ENCODE measurements around the gene DTX1. TPM values are rescaled to one million over a fixed set of nuclear protein-coding genes. Genes with fewer than 3 reads are reported as not detected.

Gene DTX1
- polyA plus RNA-seq, 1 donor (not counting 4 experiments of a cell fraction or from before 2014, with no cell fraction given): not detected

DNA sequence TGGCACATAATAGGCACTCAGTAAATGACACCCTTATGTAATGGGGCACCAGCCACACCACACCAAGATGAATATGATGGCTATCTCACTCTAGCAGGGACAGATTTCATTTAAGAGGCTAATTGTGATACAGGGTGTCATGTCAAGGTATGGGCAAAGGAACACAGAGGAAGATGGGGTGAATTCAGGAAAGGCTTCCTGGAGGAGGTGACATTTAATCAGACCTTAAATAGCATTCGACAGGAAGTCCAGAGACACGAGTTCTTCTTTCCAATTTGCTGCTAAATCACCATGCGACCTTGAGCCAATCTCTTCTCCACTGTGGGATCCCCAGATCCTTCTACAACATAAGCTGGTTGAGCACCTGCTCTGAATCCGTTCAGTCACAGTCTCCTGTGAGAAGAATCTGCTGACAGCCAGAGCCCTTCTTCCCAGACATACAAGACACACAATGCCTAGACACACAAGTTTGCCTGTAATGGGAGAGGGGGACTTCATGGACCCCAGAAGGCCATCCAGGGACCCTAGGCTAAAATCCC is 1.5 kb upstream of the DTX1 start:
- Histone ChIP-seq H3K36me3 (ENCODE audit: control insufficient read depth in 2 of 2, extremely low read depth in 1 of 2, insufficient read depth in 2 of 2, low read length in 2 of 2) (no peaks in the 10 kb centered on the region), H2AFZ (ENCODE audit: control insufficient read depth, low read length) (no peak overlapping the region), H3K4me1 (ENCODE audit: control insufficient read depth, extremely low read depth, insufficient read depth, low read length) (no peaks in the 10 kb centered on the region), H3K4me3 (ENCODE audit: control insufficient read depth in 2 of 3, extremely low read depth in 1 of 3, insufficient read depth in 2 of 3, low read depth in 1 of 3, low read length in 3 of 3) (no peak overlapping the region), H3K79me2 (ENCODE audit: control insufficient read depth, insufficient read depth, low read length) (no peaks in the 10 kb centered on the region), H3K27ac (ENCODE audit: control insufficient read depth, insufficient read depth, low read length) (no peak overlapping the region), H3K9me3 (ENCODE audit: control insufficient read depth, low read depth, low read length) (no peaks in the 10 kb centered on the region), H4K20me1 (ENCODE audit: control insufficient read depth, extremely low read depth, insufficient read depth, low read length) (no peaks in the 10 kb centered on the region), H3K9me1 (ENCODE audit: control insufficient read depth, extremely low read depth, insufficient read depth, low read length) (no peaks in the 10 kb centered on the region), H3K9ac (ENCODE audit: control insufficient read depth, extremely low read depth, insufficient read depth, low read length) (no peak overlapping the region), H3K4me2 (ENCODE audit: control insufficient read depth, extremely low read depth, insufficient read depth, low read depth, low read length) (no peak overlapping the region), H3K27me3 (ENCODE audit: control insufficient read depth, extremely low read depth, insufficient read depth, low read length) (peaks cover 41% of the 10 kb centered on the region)
- FAIRE-seq (no peak), DNase-seq (ENCODE audit: low read depth, low spot score) (no peak)
- no peak for TF ChIP-seq EZH2 (IDR thresholded peaks at IDR 0.05; ENCODE audit: low read length)
- TF ChIP-seq, protein P1, sequence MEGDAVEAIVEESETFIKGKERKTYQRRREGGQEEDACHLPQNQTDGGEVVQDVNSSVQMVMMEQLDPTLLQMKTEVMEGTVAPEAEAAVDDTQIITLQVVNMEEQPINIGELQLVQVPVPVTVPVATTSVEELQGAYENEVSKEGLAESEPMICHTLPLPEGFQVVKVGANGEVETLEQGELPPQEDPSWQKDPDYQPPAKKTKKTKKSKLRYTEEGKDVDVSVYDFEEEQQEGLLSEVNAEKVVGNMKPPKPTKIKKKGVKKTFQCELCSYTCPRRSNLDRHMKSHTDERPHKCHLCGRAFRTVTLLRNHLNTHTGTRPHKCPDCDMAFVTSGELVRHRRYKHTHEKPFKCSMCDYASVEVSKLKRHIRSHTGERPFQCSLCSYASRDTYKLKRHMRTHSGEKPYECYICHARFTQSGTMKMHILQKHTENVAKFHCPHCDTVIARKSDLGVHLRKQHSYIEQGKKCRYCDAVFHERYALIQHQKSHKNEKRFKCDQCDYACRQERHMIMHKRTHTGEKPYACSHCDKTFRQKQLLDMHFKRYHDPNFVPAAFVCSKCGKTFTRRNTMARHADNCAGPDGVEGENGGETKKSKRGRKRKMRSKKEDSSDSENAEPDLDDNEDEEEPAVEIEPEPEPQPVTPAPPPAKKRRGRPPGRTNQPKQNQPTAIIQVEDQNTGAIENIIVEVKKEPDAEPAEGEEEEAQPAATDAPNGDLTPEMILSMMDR (optimal IDR thresholded peaks at IDR 0.05 in 1 of 3, IDR thresholded peaks at IDR 0.05 in 1 of 3, conservative IDR thresholded peaks at IDR 0.05 in 1 of 3; ENCODE audit: extremely low read depth in 1 of 3, insufficient read depth in 2 of 3, low read length in 3 of 3): no peak
- dilution Hi-C loops (cut with MboI; ENCODE audit: extremely low pct_ligation_motif_present, low sequenced_read_pairs): loop anchor here (25.0 kb wide), 1 partner anchor 107 kb away; no protein-coding TSS in a partner anchor

DNA sequence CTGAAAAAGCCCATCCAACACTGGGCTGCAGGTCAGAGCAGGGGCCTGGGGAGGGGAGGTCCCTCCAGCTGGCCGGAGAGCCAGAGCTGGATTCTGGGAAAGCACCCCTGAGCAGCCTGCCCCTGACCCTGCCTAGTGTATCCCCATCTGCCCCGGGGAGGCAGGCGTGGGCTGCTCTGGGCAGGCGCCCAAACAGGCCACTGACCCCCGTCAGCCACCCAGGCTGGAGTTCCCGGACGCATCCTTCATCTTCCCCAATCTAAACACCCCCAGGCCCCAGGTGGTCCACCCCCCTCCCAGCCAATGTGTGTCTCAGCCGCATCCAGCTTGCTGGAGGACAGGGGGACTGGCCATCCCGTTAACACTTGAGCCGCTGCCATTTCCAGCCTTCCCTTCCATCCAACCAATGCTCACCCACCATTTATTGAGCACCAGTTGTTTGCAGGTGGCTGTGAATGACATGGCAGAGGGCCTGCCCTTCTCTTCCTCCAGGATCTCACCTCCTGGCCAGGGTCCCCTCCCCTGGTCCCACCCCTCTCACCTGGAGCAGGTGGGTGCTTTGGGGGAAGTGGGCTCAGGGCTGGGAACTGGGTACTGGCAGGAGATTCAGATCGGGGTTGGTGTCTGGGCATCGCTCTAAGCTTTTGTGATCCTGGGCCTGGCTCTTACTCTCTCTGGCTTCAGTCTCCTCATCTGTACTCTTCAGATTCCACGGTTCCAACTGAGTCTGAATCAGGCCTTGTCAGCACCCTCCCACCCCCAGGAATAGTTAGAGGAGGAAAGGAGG is 743 bp upstream of the DTX1 start:
- no peak for DNase-seq (ENCODE audit: low read depth, low spot score)
- H3K4me1 ChIP-seq (ENCODE audit: control insufficient read depth, extremely low read depth, insufficient read depth, low read length): no peaks in the 10 kb centered on the region
- H3K36me3 ChIP-seq (ENCODE audit: control insufficient read depth in 2 of 2, extremely low read depth in 1 of 2, insufficient read depth in 2 of 2, low read length in 2 of 2): no peaks in the 10 kb centered on the region
- TF ChIP-seq, protein P1 (optimal IDR thresholded peaks at IDR 0.05 in 1 of 3, IDR thresholded peaks at IDR 0.05 in 1 of 3, conservative IDR thresholded peaks at IDR 0.05 in 1 of 3; ENCODE audit: extremely low read depth in 1 of 3, insufficient read depth in 2 of 3, low read length in 3 of 3): no peak
- TF ChIP-seq EZH2 (IDR thresholded peaks at IDR 0.05; ENCODE audit: low read length): no peak
- no peaks in the 10 kb centered on the region for H3K9me1 ChIP-seq (ENCODE audit: control insufficient read depth, extremely low read depth, insufficient read depth, low read length)
- H2AFZ ChIP-seq (ENCODE audit: control insufficient read depth, low read length): no peak overlapping the region
- H3K9me3 ChIP-seq (ENCODE audit: control insufficient read depth, low read depth, low read length): no peaks in the 10 kb centered on the region
- FAIRE-seq: no peak
- H3K4me3 ChIP-seq (ENCODE audit: control insufficient read depth in 2 of 3, extremely low read depth in 1 of 3, insufficient read depth in 2 of 3, low read depth in 1 of 3, low read length in 3 of 3): no peak overlapping the region
- no peaks in the 10 kb centered on the region for H3K79me2 ChIP-seq (ENCODE audit: control insufficient read depth, insufficient read depth, low read length)
- H3K27ac ChIP-seq (ENCODE audit: control insufficient read depth, insufficient read depth, low read length): no peak overlapping the region
- peaks cover 3% of the 10 kb centered on the region for H4K20me1 ChIP-seq (ENCODE audit: control insufficient read depth, extremely low read depth, insufficient read depth, low read length)
- dilution Hi-C loops (cut with MboI; ENCODE audit: extremely low pct_ligation_motif_present, low sequenced_read_pairs): loop anchor here (25.0 kb wide), 1 partner anchor 107 kb away; no protein-coding TSS in a partner anchor
- no peak overlapping the region for H3K4me2 ChIP-seq (ENCODE audit: control insufficient read depth, extremely low read depth, insufficient read depth, low read depth, low read length)
- no peak overlapping the region for H3K9ac ChIP-seq (ENCODE audit: control insufficient read depth, extremely low read depth, insufficient read depth, low read length)
- peaks cover 46% of the 10 kb centered on the region for H3K27me3 ChIP-seq (ENCODE audit: control insufficient read depth, extremely low read depth, insufficient read depth, low read length)

Data from keratinocyte (primary cell).